Esophagus muscularis mucosa (tissue), 3 donors: ENCODE results near the gene SMPX.

Experiments
- CTCF ChIP-seq, 3 experiments: fragments of 200-600 bp in 2 of 3; fragments of 450-650 bp in 1 of 3; sonication (generic) in 2 of 3; IDR thresholded peaks; one replicate each; pipeline ENCODE4 v1.5.1; 2017 to 2019; ENCODE audit warnings: antibody characterized with exemption in 3 of 3, mild to moderate bottlenecking in 2 of 3, moderate library complexity in 1 of 3
- POLR2A ChIP-seq: fragments of 450-650 bp; IDR thresholded peaks from one replicate; pipeline ENCODE4 v1.6.1; 2017; ENCODE audit warnings: antibody characterized with exemption, moderate library complexity, mild to moderate bottlenecking, low read depth

GRCh38 chrX:21662761-21663160 lies 95.2 kb downstream of the SMPX start:
- TF ChIP-seq CTCF (IDR thresholded peaks at IDR 0.05) = no peak
- TF ChIP-seq POLR2A = no peak
